KBM-7 (cell line): Measurements from ENCODE around the gene SUCO.
"Not testable (repeated sequence)": the region's sequence is repeated elsewhere in the genome, so short reads cannot be mapped to it uniquely, and the experiment has no call there.

Source experiments
- DNase-seq: peaks from one replicate; pipeline ENCODE4 v3.0.0-alpha.2; 2015
- in situ Hi-C: fragments of 300-500 bp; cut with MboI; formaldehyde crosslinking; loops from 2 replicates; pipeline ENCODE4 v1.14.3; 2020; ENCODE audit warnings: low sequenced_read_pairs, low pct_unique_long_range_greater_than_20kb, mixed read lengths

Gene SUCO

DNA sequence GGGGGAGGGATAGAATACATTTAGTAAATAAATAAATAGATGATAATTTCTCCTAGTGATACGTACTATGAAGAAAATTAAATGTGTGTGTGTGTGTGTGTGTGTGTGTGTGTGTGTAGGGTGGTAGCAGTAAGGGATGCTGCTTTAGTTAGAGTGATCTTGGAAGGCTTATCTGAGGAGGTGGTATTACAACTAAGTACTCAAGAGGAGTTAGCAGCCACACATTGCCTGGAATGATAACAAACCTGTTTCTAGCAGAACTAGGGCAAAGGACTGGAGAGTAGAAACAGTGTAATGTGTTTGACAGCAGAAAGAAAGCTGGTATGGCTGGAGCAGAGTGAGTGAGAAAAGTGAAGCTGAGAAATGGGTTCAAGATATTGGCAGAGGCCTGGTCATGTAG, 67.7 kb downstream of the SUCO start:
- in situ Hi-C loops, result no loop called here
- DNase-seq, result no peak

DNA sequence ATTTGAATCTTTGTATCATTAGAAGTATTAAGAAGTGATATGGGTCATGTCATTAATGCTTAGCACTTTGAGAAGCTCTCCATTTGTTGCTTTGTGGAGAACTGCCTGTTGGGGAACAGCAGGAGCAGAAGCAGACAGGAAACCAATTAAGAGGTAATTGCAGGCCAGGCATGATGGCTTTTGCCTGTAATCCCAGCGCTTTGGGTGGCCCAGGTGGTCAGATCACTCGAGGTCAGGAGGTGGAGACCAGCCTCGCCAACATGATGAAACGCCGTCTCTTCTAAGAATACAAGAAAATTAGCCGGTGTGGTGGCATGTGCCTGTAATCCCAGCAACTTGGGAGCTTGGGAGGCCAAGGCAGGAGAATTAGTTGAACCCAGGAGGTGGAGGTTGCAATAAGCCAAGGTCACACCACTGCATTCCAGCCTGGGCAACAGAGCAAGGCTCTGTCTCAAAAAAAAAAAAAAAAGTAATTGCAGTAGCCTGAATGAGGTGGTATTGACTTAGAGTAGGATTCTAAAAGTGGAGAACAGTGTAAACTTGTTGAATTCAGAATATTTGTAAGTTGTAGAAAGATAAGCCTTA, 68.2 kb downstream of the SUCO start:
- in situ Hi-C loops, result no loop called here
- DNase-seq, result no peak

DNA sequence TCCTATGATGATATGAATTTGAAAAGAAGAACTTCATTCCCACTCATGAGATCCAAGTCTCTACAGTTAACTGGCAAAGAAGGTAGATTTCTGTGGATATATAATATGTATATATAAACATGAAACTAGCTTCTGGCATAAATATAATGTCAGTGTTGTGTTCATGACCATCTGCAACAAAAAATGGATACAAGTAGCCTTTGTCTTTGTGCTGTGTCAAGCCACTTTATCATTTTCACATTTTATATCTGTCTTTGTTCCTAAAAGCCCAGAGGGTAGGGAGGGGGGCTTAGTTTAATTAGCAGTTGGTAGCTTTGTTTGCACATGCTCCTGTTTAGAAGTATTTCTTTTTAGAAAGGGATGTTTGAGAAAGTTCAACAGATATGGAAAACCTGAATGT, 69.8 kb downstream of the SUCO start:
- in situ Hi-C loops, result no loop called here
- no peak for DNase-seq

DNA sequence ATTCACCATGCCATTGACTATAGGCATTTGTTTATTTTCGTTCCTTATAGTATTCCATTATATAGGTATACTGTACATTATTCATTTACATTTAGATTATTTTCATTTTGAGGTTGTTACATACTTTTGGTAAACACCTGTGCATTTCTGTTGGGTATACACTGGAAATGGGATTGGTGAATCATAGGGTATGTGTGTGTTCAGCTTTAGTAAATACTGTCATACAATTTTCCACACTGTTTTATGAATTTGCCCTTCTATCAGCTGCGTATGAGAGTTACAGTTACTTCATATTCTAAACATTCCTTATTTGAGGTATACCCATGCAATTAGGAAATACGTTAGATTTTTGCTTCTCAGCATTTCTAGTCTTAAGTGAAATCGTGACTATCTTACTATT, 70.9 kb downstream of the SUCO start:
- no peak for DNase-seq
- in situ Hi-C loops, result no loop called here

DNA sequence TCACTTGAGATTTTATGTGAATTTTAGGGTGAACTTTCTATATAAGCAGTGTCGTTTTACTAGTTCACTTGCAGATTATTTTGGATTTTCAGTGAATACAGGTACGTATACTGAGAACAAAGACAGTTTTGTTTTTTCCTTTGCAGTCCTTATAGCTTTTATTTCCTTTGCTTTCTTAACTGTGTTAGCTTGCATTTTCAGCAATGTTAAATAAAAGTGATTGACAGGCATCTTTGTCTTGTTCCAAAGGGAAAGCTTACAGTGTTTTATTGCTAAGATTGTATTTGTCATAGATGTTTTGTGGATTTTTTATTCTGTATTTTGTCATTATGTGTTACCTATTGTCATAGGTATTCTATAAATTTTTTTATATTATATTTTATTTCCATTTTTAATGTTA, 72.7 kb downstream of the SUCO start:
- in situ Hi-C loops, result no loop called here
- DNase-seq, result no peak

DNA sequence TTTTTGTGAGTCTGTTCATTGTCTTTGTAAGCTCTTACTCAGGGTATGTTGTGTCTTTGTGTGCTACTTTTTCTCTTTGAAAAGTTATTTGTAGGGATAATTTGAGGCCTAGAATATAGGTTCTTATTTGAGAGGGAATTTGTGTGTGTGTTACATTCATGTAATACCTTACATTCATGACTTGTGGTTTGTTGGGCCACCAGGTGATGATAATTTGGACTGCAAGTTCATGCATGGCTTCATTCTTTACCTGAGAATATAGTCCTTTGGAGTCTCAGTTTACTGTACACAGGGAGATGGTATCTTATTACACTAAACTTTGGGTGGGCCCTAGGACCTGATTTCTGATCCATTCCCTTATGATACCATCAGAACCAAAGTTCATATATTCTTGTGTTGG, 74.2 kb downstream of the SUCO start:
- DNase-seq, result no peak
- in situ Hi-C loops, result no loop called here

DNA sequence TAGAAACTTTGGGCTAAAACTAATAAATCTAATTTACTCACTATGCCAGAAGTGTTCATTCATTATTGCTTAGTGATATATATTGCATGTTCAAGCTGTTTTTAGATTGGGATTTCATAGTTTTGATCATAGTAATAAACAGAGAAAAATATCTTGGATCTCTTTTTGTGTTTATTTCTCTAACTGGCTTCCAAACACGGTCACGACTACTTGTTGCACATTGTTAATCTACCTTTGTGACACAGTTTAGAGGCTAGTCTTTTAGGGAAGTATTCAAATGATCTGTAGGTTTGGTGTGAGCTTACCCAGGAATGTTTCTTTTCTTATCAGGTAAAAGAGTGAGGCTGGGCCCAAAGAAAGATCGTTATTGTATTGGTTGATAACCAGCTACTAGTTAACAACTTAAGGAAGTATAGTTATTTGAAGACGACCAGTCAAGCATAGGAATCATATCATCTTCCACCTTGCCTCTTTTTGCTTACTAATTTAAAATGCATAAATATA, 75.2 kb downstream of the SUCO start:
- in situ Hi-C loops, result no loop called here
- DNase-seq, result no peak

DNA sequence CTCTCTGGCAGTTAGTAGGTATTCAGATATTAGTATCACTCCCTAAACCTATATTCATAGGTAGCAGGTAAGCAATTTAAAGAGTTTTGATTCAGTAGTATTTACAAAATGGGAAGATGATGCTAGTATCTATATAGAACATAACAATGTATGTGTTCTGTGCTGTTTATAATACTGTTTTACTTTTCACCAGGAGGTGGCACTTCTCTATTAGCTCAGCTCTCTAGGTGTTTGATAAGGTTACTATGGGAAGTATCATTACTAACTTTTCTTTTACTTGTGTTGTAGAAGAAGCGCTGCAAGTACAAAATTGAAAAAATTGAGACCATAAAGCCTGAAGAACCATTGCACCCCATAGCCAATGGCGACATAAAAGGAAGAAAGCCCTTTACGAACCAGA, 76.6 kb downstream of the SUCO start:
- peak; percentile 35 for DNase-seq
- in situ Hi-C loops, result no loop called here

DNA sequence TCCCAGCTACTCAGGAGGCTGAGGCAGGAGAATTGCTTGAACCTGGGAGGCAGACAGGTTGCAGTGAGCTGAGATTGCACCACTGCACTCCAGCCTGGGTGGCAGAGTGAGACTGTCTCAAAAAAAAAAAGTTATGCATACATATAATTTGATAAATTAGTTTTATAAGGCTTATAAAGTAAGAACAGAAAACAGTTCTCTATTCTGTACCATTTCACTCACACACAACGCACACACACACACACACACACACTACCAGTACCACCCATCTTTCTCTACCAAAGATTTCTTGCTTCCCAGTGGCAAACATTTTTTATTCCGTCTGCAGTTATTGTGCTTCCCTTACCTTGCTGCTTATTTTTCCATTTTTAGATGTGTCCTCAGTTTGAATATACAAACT, 79.5 kb downstream of the SUCO start:
- no peak for DNase-seq
- in situ Hi-C loops, result loop anchor here (10.0 kb wide), 1 partner anchor 102 kb away; no protein-coding TSS in a partner anchor

DNA sequence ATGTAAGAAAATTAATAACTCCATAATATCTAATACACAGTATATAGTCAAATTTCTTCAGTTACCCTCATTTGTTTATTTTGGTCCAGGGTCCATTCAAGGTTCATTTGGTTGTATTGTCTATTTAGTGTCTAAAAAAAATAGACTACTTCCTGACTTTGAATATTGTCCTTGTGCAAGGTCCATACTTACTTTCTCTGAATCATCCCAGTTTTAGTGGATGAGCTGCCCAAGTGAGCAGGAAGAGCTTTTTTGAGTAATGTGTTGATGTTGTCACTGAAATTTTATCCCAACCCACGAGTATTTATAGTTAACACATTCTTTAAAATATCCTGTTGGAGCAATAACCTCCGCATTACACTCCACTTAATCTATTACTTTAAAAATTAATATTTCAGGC, 80.3 kb downstream of the SUCO start:
- DNase-seq, result no peak
- in situ Hi-C loops, result loop anchor here (10.0 kb wide), 1 partner anchor 102 kb away; no protein-coding TSS in a partner anchor

DNA sequence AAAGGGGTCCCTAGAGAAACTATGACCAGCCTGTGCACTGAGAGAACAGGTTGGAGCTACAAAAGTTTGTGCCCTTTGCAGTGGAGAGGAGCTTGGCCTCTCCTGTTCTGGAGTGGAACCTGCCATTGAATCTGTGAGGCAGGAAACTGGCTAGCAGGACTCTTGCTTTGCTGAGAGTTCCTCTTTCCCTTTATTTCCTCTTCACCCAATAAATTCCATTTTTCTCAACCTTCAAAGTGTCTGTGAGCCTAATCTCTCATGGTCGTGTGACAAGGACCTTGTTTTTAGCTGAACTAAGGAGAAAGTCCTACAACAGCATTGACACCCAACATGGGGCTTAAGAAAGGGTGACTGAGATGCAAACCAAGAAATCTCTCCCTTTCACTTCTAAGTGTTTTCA, 83.2 kb downstream of the SUCO start:
- in situ Hi-C loops, result loop anchor here (10.0 kb wide), 1 partner anchor 99 kb away; no protein-coding TSS in a partner anchor
- DNase-seq, result peak; percentile 32

DNA sequence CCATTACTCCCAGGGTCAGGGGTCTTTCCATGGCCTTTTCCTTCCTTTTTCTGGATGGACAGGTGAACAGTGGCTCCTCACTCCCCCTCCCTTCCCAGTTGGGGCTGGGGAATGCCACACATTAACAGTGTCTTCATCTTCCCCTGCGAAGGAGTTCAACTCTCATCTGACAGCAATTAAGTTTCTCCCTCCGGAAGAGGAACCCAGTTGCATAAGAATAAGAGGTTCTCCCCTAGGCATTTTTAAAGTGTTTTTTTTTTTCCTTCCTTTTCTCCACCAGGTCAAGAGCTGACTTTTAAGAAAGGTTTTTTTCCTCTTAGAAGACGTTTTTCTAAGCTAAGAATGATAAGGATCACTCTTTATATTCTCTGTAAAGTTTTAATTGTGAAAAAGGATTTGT, 83.7 kb downstream of the SUCO start:
- in situ Hi-C loops, result loop anchor here (10.0 kb wide), 1 partner anchor 98 kb away; no protein-coding TSS in a partner anchor
- peak; percentile 45 for DNase-seq

DNA sequence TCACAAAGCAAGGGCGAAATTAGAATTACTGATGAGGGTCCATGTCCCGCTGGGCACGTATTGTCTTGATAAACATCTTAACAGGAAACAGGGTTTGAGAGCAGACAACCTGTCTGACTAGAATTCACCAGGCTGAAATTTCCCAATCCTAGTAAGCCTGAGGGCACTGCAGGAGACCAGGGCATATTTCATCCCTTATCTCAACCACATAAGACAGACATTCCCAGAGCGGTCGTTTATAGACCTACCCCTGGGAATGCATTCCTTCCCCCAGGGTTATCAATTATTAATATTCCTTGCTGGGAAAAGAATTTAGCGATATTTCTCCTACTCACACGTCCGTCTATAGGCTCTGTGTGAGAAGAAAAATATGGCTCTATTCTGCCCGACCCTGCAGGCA, 87.7 kb downstream of the SUCO start:
- in situ Hi-C loops, DNase-seq: not testable (repeated sequence)

DNA sequence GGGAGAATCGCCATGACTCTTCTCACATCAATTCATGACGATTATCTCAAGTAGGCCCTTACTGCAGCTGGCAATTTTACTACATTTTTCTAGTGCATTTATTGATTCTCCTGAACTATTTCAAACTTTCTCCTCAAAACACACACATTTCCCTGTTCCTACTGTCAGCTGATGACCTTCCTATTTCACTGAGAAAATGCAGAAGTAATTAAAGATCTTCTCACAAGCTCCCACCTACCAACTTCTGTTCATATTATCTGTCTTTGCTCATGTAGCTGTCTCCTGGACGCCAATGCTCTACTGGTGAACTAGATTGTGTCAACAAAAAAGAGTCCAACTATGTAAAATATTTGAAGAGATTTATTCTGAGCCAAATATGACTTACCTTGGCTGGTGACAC, 89.6 kb downstream of the SUCO start:
- in situ Hi-C loops, result no loop called here
- DNase-seq, result peak; percentile 43

DNA sequence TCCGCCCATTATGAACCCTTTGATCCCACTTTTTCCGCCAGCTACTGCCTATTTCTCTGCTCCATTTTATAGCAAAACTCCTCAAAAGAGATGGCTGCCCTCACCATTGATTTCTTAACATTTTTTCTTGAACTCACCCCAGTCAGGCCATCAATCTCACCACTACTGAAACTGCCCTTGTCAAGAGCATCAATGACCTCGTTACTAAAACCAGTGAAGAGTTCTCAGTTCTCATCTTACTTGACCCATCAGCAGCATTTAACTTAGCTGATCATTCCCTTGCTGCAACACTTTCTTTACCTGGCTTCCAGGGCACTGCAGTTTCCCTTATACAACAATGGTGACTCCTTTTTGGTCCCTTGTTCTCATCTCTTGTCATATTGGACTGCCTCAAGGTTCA, 90.8 kb downstream of the SUCO start:
- in situ Hi-C loops, result no loop called here
- DNase-seq, result no peak

DNA sequence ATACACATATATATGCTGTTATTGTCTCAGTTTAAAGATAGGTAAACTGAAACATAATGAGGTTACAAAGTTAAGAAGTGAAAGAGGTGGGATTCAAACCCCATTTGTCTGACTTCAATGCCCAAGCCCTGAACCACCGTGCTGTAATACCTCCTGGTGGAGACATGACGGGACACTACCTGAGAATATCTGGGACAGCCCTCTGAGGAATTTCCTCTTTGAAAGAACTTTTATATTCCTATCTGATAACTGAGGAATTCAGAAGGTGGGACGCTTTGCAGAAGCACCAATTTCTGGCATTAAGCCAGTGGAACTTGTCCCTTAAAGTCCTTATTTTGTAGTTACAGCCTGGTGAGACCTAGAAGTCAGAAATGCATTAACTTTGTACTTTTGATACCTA, 93.9 kb downstream of the SUCO start:
- in situ Hi-C loops, result no loop called here

DNA sequence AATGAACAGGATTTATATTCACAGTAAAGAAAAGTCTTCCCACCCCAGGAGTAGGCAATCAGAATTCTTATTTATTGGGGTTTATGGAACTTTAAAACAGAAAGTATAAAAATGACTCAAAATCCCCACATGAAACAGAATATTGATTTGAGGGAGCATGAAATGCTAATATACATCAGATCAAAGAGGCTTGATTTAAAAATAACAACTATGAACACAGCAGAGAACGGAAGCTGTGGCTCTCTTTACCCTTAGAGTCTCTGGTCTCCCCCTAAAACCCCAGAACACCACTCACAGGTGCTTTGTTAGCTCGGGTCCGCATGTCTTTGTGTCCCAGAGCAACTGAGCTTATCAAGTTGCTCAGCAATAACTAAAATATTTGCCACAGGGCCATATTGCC, 94.8 kb downstream of the SUCO start:
- in situ Hi-C loops, result no loop called here
- no peak for DNase-seq

More for the DNA sequence above, 93.9 kb downstream of the SUCO start:
- no peak for DNase-seq

DNA sequence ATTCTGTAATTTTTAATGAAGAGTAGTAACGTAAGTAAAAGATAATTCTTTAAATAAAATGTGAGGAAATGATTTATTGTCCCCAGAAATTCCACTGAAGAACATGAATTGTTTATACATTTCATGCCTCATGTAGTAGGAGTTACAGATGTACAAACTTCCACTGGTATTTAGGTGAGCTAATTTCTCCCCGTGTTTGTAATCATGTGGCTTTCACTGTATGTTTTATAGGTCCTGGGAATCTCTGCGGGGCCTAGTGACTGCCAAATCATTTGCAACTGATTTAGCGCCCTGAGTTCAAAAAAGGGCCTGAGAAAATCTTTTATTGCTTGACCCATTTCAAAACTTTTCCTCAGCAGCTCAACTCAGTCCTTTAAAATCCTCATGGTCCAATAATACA, 95.5 kb downstream of the SUCO start:
- in situ Hi-C loops, result no loop called here
- no peak for DNase-seq

DNA sequence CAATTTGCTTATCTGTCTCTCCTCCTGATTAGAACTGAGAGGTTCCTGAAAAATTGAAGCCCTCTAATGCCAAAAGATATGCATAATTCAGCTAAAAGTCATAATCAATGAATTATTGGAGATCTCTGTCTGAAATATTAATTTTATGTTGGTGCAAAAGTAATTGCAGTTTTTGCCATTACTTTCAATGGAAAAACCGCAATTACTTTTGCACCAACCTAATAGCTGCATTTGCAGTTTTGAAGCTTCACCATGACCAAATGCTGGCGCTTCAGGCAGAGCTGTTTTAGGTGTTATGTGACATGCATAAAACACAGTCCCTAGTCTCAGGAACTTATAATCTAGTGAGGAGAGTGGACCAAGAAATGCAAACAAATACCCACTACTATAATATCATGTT, 96.2 kb downstream of the SUCO start:
- no peak for DNase-seq
- in situ Hi-C loops, result no loop called here

DNA sequence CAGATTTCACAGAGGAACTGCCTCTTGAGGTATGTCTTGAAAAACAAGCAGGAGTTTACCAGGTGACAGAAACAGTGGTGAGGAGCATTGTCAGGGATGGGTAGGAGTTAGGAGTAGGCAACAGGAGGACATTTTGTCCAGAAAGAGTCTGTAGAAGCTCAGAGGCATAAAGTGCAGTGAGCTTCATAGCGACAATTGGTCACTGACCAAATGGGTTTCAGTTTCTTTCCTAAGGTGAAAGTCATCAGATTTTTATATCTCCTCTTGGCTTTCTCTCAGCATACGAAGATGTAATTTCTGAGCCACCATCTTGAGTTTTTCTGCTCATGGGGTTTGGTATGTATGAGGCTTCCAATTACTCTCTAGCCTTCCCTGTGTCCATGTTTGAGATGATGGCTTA, 96.7 kb downstream of the SUCO start:
- DNase-seq, result no peak
- in situ Hi-C loops, result no loop called here

DNA sequence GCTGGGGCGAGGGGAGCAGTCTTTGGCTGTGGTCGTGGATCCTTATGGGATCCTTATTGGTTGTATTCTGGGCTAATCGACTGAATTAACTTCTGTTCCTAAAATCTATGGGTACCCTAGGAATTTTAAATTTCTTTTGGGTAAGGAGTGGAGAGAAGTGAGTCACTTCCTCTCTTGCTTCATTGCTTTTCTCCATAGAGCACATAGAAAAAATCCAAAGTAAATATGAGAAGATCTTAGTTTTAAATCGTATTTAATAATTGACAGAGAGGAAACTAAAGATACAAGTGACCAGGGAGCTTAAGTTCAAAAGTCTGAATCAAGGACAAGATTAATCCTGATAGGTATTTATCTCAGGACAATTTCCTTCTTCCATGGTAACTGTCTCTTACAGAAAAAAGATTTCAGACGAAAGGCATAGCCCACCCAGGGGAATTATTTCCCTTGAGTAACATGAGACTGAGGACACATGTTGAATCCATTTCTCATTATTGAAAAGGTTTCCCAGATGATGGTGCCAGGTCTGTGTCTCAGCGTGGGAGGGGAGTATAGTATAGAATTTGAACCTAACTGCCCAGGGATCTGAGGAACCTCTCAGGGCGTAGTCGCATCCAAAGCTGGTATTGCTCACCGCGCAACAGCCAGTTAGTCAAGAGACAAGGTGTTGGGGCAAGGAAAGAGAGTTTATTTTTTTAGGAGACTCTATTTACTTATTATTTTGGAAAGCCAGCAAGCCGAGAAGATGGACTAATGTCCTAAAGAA, 97.3 kb downstream of the SUCO start:
- in situ Hi-C loops, result no loop called here
- no peak for DNase-seq
